GM18907 (cell line): Measurements from ENCODE around the gene LTF.
A peak's percentile ranks its signal among the peaks of the same experiment; 100 is the strongest.

ENCODE experiments used
- ATAC-seq: cut with Tn5 transposase; IDR thresholded peaks from one replicate; pipeline ENCODE4 v1.9.1; 2021; ENCODE audit warnings: mild to moderate bottlenecking, moderate library complexity; ENCODE audit not compliant: unreplicated experiment

Gene LTF

DNA sequence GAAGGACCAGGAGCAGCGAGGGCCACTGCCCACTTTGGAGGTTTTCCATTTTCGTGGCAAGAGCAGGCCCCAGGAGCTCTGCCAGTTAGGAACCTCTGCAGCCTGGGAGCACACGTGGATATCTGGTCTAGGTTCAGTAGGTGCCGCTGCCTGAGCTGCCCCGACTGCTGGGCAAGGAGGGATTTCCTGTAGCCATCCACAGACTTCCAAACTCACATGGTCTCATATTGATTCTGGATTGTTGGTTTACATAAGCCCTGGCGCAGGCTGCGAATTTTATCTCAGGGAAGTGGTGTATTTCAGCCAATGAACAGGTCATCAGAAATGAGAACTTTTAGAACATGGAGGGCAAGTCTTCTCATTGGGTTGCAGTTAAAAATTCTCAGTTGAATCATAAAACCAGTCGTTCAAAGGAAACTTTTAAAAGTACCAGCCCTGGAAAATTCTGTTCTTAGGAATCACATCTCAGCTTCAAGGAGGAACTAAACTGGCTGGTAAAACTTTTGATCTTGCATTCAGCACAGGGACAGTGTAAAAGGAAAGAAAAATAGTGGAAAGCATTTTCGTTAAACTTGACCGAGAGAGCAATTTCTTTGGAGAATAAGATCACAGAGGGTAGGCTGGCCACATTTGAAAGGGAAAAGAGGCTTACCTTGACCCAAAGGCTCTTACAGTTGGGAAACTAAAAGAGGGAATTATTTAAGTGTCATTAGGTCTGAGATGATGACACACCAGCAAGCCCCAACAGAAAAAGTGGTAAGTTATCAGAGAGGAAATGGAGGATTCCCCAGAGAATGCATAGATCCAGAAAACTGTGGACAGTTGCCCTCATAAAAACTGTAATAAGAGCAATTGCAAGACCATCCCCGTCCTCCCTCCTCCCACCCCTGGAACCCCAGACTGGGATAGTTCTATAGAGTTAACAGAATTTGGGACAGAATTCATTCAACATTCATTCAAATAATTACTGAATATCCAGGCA, 26.7 kb upstream of the LTF start:
- ATAC-seq: no peak

DNA sequence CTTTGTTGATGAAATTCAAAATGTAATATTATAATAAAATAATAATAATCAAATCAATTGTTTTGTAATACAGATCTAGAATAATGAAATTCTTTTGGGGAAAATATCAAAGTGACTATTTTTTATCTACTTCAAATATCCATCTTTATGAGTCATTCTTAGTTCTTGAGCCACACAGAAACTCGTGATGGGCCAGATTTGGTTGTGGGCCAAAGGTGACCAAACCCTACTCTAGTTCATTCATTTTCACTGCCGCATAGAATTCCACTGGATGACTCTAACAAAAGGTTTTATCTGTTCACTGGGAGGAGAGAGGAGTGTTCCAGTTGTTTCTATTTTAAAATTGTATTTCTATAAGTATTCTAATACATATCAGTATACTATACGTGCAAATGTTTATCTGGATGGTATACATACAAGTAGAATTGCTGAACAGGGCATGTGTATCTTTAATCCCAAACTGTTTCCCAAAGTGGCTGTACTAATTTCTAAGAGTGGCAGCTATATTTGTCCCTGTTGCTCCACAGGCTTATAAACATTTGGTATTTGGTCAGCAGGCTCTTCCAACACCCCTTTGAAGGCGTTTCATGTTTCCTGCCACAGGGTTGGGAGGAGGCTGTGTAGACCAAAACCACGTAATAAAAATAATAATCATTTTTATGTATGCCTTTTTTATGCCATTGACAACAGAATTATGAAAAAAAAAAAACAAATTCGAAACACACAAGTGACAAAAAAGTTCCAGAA, 25.8 kb upstream of the LTF start:
- no peak for ATAC-seq

DNA sequence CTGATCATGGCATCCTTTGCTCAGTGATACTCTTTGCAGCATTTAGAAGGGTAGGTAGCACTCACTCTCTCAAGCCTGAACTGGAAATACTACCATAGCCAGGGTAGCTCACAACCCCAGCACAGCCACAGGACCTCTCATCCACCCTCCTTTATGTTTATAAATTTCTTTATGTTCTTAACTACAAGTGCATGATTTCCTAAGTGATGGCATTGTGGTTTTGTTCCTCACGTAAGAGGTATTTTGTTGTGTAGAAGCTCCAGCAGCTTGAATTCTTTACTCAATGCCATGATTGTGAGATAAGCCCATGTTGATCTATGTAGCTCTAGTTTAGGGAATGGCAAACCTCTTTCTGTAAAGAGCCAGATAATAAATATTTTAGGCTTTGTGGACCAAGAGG, 25.2 kb upstream of the LTF start:
- ATAC-seq: no peak

- no peak for ATAC-seq
Measured at GRCh38 chr3:46489381-46489780, 24.7 kb upstream of the LTF start.

GRCh38 chr3:46488735-46489361, 24.1 kb upstream of the LTF start:
- ATAC-seq: peak; percentile 86

DNA sequence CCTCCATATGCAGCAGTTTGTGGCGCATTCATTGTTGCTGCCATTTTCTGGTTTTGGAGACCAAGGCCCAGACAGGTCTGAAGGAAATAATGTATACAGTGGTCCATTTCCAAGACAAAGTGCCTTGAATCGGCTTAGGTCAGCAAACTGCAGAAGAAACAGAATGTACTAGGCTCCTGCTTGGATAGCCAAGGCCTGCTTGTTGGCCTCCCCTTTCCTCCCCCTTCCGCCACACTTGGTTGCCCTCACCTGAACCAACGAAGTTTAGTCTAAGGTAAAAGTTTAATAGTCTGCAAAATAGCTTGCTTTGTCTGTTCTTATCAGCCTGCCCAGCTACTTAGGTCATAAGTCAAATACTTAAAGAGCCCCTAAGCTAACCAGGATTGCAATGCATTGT, 21.1 kb upstream of the LTF start:
- ATAC-seq: no peak

DNA sequence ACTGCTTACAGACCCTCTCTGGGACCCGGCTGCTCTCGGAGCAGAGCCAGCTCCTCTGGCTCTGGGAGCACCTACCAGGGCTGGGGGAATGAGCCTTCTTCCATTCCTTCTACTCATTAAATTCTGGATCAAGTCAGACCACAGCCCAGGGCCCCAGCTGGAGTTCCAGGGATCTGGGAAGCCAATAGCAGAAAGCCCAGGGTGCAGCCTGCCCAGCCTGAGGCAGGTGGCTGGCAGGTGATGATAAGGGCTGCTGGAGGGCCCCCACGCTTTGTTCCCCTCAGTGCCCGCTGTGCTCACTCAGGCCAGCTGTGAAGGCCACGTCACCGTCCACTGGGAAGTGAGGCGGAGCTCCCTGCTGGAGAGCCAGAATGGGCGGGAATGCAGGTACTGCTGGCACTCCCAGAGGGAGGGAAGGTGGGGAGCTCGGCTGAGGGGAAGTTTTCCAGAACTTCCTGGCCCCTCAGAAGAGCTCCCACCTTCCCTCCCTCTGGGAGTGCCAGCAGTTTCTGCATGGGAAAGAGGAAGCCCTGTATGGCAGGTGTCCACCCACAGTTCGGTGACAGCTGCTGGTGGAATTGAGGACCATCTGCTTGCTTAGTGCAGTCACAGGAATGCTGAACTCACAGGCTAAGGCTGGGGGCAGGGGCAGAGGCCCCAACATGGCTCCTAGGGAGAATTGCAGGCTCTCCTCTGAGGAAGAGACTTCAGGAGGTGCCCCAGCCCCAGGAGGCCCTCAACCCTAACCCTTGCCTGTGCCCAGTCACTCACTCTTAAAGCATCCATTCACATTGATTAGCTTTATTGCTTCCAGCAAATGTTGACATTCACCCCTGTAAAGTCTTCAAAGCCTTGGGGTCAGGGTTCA, 20.4 kb upstream of the LTF start:
- ATAC-seq: no peak

DNA sequence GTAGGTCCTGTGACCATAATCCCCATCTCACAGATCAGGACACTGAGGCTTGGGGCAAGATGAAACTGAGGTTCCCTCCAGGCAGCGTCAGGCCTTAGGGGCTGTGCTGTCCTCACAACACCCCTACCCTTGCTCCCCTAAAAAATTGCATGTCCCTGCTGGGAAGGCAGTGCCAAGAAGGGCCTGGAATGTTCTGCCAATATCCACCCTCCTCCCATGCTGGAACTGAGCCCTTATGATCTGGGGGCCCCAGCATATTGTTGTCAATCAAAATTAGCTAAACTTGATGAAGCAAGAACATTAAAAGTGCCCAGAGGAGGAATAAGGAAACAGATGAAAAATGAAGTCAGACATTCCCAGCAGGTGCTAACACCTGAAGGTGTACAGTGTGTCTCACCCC, 19.7 kb upstream of the LTF start:
- no peak for ATAC-seq

DNA sequence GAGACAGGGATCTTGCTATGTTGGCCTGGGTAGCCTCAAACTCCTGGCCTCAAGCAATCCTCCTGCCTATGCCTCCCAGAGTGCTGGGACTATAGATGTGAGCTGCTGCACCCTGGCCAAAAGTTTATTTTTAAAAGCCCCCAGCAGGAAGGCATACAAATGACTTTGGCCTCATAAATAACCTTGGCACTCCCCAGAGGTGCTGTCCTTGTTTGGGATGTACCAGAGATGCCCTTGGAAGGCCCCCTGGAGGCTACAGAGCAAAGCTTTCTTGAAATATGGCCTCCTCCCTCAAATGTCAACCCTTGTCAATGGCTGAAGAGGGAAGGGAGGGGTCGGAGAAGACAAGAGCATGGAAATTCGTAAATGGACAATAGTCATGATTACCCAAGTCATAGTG, 19.1 kb upstream of the LTF start:
- ATAC-seq: no peak

DNA sequence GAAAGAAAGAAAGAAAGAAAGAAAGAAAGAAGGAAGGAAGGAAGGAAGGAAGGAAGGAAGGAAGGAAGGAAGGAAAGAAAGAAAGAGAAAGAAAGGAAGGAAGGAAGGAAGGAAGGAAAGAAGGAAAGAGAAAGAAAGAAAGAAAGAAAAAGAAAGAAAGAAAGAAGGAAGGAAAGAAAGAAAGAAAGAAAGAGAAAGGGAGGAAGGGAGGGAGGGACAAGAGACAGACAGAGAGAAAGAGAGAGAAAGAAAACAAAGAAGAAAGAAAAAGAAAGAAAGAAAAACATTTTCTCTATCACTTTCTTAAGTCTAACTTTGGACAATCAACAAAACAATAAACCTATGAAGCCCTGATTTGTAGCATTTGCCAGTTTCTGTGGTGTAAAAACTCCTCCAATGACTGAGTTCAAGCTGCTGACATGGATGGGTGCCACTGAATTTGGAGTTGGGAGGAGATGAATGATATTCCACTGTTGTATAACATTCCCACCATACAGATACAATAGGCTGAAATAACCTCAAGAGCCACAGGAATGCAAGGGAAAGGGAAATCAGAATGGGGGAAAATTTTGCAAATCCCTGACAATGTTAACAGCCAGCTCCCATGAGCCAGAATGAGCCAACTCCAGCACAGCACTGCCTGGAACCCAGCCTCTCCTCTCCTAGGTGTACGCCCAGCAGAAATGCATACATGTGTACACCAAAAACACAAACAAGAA, 18.1 kb upstream of the LTF start:
- ATAC-seq: no peak

DNA sequence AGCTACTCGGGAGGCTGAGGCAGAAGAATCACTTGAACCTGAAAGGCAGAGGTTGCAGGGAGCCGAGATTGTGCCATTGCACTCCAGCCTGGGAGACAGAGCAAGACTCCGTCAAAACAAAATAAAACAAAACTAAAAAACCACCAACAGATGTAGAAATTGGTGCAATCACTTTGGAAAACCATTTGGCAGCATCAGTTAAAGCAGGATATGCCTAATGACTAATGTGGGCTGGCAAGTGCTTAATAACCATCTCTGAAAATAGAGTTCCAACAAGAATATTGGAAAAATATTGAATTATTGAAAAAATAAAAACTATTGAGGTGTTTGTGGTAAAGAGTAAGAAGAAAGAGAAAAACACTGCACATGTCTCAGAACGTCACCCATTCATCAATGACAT, 16.9 kb upstream of the LTF start:
- ATAC-seq: no peak

DNA sequence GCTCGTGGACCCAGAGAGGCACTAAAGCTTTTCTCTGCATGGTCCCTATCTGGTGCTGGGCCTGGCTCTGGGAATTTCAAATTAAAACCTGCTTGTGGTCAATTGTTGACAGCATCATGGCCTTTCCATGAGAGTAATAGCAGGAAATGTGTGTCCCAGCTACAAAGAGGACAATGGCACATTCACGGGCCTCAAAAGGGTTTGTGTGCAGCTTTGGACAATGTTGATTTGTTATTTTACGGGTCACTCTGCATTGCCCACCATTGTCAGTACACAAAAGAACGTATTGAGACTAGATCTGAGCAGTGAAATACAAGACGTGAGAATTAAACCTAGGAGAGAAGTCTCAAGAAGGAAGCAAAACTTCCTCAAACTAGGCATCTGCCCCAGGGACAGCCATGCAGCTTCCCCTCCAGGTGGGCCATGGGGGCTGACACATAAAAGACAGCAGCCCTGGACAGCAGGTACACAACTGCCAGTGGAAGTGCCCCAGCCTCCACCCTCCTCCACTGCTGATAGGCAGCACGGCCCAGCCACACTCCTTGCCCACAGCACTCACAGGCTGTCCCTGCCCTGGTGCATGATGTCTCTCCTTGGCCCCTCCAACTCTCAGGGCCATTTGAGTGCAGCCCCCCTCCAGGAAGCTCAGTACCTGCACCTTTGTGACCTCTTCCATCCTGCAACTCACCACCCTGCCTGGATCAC, 15.9 kb upstream of the LTF start:
- no peak for ATAC-seq

DNA sequence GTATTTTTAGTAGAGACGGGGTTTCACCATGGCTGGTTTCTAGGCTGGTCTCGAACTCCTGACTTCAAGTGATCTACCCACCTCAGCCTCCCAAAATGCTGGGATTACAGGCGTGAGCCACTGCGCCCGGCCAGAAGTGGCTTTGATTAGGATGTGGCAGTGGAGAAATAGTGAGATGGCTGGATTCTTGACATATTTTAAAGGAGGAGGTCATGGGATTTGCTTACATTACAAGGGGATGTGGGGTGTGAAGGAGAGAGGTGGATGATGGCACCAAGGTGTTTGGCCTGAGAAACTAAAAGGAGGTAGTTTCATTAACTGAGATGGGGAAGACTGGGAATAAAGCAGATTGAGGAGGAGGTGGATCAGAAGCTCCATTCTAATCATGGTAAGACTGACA, 15.0 kb upstream of the LTF start:
- ATAC-seq: no peak

GRCh38 chr3:46479021-46479420, 14.3 kb upstream of the LTF start:
- ATAC-seq: no peak

GRCh38 chr3:46478341-46478740, 13.6 kb upstream of the LTF start:
- no peak for ATAC-seq

- ATAC-seq: no peak
Measured at GRCh38 chr3:46477756-46478155, 13.1 kb upstream of the LTF start.

DNA sequence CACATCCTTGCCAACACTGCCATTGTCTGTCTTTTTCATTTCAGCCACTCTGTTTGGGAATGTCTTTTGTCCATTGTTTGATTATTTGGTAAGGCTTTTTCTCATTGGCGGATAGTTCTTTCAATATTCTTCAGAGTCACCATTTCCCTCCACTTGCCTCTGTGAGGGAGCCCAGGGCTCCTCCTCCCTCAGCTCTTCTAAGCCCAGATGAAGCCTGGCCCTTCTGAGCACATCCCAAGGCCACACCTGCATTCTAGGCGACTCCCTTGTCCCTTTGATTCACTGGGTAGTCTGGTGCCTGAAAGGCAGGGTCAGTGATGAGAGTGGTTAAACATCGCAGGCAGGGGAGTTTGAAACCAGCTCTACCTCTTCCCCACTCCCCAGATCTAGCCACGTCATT, 12.4 kb upstream of the LTF start:
- ATAC-seq: no peak

DNA sequence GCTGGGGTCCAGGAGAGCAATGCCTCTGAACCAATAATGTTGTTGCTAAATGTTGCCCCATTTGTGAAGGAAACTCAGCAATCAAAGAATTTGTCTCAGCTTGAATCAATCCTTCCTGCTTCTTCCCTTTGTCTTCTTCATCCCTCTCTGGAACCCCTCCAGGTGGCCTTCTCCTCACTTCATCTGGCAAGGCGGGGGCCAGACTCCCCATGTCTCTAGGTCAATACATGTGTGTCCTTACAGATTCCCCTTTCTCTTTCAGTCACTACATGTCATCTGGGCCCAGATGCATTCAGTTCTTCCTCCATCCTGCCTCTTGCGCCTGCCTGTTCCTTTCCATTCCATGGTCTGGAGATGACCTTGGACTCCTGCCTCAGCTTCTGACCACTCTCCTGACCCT, 8.0 kb upstream of the LTF start:
- ATAC-seq: no peak

DNA sequence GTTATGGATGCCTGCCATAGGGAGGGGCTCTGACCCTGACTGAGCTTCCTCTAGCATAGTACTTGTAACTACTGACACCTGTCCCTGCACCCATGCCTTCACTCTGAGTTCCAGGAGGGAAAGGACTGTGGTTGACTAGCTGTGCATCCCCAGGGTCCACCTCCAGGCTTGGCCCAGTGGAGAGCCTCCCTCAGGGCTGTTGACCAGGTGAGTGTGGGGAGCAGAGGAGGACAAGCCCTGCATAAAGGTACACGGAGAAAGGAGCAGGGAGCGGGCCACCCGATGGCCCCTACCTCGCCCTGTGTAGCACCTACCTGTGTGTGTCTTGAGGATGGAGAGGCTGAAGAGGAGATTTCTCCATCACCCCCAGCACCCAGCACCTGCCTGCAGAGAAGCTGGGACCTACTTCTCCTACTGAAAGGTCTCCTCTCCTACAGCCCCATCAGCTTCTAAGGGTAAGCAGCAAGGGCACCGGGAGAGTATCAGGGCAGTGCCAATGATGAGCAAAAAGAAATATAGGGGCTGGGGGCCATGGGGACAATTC, 6.7 kb upstream of the LTF start:
- no peak for ATAC-seq
